Stimulated activated CD8-positive, alpha-beta memory T cell treated with anti-CD3 and anti-CD28 coated beads, Interleukin-15, amount 100 ng/mL, for 4 hours (primary cell): ENCODE data around the gene PARVA.

Experiments
- DNase-seq, 2 donors: peaks; one replicate each; pipeline ENCODE4 v3.0.0-alpha.2; 2020; ENCODE audit warnings: low read depth in 2 of 2

The PARVA gene

DNA sequence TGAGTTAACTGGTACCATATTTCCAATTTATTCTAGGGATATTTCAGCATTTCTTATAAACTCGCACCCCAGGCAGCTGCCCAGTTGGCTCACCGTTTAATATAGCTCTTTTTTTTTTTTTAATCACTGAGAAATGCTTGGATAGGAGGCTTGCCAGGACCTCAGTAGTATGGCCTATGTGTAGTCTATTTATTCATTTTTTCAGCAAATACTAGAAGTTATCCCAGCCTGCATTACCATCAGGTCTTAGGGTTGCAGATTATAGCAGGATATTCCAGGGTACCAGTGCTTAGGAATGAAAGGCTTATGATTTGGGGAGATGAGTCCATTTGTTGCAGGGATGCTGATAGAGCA lies 26.6 kb downstream of the PARVA start:
- no peak for DNase-seq

DNA sequence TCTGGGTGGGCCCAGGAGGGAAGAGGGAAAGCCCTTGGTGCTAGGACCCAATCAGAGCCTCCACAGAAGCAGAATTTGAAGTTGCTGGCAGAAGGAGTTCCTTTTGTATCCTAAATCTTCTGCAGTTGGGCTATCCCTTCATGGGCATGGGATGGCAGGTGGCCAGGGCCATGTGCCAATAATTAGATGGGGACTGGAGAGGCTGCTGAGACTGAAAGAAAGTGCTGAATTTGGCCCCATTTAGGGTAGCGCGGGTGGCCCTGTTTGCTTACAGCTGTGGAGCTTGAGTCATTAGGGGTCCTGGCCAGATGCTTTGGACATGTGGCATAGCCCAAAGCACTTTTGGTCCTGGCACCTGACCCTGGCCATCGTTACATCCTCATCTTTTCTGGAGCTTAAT lies 27.1 kb downstream of the PARVA start:
- DNase-seq, result no peak

DNA sequence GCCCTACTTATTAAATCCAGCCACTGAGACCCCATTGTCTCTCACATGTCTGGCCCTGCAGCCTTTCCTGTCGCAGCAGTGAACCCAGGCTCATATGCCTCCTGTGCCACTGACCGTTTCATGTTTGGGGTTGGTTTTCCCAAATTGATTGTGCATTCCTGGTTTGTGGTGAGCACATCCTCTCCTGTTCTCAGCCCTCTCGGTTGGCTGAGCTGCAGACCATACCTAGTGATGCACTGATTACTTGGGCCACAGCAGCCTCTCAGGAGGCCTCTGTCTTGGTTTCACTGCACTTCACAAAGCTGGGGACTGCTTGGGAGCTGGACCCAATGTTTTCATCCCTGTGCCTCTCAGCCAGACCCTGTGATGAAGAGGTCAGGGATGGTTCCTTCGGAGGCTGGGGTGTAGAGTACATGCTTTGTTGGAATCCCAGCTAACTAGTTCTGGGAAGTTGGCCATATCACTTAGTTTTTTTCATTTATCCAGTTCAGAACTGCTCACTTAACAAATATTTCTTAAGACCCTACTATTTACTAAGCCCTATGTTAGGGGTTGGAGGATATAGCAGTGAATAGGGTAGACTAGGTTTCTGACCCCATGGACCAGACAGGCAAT lies 30.9 kb downstream of the PARVA start:
- DNase-seq, result no peak

DNA sequence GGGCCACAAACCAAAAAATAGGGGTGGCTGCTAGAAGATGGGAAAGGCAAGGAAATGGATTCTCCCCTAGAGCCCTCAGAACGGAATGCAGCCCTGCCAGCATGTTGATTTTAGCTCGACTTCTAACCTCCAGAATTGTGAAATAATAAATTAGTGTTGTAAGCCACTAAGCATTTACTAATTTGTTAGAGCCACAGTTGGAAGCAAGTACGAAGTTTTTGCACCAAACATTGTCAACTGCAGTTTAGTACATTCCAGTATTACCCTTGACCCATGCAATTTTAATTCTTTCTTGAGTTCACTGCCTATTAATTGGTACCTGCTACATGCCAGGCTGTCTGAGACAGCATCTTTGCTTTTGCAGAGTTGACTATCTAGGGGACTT lies 32.2 kb downstream of the PARVA start:
- no peak for DNase-seq

DNA sequence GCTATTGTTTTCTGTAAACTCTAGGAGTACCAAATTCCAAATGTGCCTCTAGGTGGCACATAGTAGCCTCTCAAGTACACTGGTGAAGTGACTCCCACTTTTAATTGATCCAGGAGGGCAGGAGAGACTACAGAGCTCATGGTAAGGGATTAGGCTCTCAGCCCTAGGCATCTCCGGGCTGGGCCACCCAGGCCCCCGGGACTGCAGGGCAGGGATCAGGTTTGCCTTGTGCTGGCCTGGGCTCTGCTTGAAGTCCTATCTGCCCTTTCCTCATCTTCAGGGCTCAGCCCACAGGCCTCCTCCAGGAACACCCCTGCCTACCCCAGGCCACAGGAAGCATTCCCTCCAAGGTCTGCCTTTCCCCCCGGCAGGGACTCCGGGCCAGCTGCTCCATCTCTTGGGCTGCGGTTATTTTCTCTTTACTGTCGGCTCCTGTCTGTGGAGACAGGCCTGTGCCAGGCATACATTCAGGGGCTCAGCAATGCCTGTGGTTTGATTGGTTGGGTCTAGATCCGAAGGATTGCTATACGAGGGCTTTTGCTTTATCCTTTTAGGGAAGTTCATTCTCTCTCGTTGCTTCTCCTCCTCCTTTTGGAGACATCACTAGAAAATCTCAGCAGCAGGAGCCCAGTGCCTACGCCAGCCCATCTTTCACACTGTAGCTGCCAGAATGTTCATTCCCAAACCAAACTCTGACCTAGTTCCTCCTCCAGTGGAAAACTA lies 32.8 kb downstream of the PARVA start:
- no peak for DNase-seq

DNA sequence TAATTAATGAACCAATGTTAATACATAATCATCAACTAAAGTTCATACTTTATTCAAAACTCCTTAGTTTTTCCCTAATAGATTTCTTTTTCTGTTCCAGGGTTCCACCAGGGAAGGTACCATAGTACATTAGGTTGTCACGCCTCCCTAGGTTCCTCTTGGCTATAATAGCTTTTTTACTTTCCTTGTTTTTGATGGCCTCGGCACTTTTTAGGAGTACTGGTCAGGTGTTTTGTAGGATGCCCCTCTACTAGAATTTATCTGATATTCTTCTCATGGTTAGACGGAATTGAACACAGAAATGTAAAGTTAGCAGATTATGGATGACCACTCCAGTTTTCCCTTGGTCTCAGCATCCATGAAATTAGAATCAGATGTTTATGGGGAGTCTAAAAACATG lies 34.0 kb downstream of the PARVA start:
- no peak for DNase-seq

DNA sequence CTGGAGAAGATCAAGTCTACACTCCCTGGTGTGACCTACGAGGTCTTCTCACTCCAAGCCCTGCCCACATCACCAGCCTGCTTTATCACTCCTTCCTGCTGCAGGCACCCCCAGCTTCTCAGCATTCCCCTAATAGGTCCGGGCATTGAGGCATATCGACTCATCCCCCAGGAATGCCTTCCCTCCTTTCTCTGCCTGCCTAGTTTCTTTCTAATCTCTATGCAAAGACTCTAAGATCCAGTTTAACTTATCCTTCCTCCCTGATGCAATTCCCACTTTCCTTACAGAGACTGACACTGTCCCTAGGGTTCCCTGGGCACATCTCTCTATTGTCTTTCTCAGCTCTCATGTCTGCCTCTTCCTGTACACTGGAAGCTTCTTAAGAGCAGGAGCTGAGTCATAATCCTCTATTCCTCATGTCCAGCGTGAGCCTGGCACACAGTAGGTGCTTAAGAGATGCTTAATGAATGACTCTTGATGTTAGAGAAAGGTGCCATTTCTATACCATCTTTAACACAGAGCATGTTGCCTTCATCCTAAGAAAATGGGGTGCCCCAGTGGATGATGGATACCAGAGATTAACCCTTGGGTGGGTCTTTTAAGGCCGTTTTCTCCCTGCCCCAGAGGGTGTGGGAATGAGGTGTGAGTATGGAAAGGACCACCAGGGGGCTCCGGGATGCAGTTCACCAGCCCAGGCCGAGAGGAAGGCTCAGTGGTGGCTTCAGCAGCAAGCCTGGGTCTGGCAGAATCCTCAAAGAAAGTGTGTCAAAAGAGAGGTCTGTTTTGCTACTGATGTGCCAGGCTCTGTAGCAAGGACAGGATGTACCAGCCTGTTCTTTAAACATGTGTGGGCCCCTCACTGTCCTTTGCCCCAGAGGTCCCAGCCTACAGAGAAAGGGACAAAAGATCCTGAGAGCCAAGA lies 34.7 kb downstream of the PARVA start:
- DNase-seq, result no peak

DNA sequence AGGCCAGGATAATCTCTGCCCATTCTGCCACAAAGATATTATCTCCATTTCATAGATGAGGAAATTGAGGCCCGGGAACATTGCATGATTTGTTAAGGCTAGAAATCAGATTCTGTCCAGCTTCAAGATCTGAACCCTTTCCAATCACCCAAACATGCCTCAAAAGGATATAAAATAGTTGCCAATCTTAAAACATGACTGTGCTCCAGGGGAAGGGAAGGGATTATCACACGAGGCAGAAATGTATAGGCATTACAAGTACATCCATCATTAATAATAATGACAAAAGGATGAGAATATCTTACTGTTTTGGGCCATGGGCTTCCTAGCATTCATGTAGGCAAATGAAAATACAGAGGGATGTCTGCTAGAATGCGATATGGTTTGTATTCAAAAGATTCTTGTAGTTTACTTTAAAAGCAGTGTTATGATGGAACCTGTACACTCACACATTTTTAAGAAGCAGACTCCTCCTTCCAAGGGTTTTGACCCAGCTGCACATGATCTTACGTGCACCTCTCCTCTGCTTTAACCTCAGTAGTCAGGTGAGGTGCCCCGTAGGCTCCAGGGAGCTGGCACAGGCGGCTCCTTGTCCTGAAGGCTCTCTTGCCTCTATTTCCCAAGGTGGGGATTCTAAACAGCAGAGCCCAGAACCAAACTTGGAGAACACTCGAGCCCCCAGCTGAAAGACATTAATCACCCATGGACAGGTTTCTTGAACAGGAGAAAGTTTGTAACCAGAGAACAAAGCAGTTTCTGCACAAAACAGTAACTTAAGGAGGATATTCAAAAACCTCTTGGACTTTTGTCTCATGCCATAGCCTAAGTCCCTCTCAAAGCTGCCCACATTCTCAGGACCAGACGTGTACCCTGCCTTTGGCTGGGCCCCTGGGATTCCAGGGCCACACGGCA lies 36.0 kb downstream of the PARVA start:
- DNase-seq, result no peak

DNA sequence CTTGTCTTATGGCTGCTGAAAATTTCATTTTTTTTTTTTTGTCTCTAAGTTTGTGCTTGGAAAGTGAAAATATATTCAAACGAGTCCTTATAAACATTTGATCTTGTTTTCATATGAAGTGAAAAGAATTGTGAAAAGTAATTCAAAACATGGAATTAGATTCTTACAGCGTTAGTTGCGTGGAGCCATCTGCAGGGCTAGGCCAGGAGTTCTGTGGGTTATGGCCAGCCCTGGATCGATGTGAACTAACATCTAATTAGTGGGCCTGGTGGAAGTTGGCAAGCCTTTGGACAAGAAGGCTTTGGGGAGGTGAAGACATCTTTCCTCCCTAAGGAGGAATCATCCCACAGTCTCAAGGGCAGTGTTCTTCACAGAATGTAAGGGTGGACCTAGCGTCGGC lies 37.2 kb downstream of the PARVA start:
- no peak for DNase-seq

DNA sequence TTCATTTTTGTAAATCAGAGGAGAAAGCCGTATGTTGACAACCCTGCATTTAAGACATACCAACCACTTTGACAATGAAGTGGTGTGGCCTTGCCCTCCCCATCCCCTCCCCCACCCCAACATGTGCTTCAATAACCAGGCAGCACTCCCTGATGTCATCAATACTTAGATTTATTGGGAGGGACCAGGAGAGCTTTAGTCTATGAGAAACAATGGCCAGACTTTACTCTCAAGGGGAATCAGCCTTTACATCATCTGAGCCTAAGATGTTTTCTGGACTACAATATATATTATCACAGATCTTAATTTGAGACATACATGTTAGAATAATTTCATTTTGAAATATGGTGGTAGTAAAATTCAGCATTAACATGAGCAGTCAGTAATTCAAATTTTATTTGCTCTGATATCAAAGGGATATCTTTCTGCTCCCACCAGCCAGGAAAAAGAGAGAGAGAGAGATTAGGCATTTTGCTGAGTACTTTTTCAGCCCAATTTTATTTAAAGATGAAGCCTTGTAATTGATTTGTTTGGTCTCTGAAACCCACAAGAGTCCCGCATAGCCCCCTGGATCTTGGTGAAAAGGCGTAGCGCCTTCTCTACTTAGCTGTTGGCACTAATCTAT lies 38.1 kb downstream of the PARVA start:
- no peak for DNase-seq

DNA sequence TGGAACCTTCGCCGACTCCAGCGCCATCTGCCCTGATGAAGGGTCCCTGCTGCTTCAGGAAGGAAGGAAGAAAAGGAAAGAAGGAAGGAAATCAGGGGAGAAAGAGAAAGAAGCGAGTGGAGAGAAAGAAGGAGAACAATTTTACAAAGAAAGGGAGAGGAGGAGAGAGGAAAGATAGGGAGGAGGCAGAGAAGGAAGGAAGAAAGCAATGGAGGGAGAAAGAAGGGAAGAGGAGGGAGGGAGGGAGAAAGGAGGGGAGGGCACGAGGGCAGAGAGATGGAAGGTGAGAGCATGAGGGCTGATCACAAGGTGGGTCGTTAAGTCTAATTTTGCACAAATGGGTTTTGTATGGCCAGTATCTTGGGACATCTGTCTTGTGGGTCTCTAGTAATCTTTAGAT lies 39.2 kb downstream of the PARVA start:
- DNase-seq, result no peak

DNA sequence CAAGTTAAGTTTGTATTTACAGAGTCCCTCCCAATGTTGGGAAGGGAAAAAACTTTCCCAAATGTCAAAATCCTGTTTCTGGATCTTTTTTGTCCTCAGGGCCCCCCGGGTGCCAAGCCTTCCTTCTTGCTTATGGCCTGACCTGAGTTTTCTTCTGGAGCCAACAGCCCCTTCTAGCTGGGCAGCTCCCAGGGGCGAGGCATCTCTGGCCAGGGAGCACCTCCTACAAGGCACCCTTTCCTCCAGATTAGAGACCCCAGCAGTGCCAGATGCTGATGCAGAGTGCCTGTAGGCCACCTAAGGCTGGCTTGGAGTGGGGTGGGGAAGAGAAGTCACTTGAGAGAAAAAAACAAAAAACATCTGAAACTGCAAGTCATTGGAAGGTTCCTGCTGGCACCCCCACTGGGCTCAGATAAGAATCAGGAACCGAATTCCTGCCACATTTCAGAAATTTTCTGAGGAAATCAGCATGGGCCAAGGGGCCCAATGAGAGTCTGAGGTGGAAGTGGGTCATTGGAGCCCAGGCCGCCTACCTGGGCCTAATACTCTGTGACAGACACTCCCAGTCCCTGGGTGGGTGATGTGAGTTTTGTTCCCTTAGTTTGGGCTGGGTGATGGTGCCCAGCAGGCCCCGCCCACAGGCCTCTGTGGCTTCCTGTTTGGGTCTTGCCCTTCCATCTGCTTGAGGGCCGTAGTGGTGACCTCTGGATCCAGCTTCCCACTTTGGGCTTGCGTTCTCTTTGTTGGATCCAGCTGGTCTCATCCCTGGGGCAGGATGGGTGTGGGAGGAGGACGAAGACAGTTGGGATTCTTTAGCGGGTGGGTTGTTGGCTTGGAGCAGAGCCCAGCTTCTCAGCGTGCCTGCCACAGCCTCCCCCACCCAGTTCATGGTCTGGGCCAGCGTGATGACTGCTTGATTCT lies 40.6 kb downstream of the PARVA start:
- no peak for DNase-seq

DNA sequence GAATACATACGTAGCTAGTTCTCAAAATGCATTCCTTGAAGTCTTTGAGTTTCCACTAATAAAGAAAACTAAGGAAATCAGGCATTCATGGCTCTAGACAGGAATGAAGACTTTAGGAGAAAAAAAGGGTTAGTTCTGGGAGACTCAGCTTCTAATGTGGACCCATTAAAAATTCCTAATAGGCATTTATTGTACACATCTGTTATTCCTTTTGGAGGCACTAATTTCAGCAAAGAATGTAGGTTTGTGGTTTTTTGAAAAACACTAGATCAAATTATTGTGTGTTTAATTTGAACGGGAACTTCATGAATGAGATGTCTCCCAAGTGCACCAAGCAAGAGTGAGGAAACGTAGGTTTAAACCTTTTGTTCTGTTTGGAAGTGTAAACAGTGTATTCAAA lies 42.7 kb downstream of the PARVA start:
- no peak for DNase-seq

DNA sequence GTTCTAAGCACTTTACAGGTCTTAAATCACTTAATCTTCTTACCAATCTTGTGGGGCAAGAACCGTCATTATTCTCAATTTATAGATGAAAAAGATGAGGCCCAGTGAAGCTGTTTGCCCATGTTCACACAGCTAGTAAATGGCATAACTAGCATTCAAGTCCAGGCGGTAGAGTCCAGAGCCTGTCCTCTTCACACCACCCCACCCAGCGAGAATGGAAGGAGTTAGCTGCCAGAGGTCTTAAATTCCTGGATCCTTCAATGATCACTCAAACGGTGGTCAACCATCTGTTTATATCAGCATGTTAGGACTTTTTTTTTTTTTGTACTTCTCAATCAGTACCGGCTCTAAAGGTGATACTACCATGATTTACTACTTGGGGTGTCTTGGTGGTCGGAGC lies 43.3 kb downstream of the PARVA start:
- no peak for DNase-seq

DNA sequence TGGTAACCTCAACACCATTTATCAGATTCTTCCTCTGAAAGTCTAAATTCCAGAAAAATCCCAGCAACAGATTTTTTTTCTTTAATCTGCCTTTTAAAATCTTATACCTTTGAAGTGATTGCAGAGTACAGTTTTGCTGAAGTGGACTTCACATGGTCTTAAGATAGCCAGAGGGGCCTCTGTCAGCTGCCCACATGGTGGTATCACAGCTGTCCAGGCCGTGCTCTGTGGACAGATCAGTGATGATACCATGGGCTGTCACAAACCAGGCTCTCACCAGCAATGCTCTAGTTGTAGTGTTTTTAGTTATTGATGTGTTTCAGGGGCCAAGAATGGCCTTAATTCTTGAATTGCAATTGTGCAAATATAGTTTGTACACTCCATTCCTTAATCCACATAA lies 44.0 kb downstream of the PARVA start:
- no peak for DNase-seq

DNA sequence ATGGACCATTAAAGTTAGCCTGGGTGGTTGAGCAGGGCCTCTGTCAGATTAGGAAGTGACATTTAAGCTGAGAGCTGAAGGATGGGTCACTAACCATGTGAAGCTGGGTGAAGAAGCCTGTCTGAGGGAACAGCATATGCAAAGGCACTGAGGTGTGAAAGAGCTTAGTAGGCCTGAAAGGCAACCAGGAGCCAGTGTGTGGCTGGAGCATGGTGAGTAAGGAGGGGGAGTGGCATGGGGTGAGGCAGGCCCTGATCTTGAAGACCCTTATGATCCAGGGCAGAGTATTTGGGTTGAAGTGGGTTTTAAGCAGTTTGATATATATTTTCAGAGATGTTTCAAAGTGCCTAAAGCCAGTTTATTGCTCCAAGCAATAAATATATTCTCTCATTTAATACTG lies 48.8 kb downstream of the PARVA start:
- DNase-seq, result no peak

DNA sequence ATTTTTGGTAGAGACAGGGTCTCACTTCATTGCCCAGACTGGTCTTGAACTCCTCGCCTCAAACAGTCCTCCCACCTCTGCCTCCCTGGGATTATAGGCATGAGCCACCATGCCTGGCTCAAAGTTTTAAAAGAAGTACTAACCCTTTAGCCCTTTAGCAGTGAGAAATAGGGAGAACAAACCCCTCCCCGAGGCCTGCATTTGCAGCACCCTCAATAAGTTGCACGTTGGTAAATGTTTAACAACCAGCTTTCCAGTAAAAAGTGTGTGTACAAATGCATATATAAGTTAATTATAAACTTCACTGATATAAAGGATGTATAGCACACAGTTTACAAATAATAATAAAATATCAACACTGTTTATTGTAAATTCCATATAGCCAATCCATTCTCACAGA lies 51.8 kb downstream of the PARVA start:
- no peak for DNase-seq

DNA sequence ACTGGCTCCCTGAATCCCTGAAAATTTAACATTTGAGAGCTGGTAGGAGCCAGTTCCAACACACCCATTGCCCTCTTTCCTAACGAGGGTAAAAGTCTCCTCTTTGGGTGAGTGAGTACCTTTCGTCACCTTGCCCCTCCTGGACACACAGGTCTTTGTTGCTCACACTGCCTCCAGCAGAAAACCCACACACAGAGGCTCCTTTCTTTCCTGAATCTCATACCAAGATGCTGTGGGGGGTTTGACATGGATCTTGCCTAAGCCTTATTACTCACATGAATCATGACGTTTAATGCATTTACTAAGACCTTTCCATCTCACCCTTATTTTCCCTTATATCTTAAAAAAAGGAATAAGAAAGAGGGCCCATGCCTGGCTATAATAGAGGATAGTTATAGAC lies 53.0 kb downstream of the PARVA start:
- no peak for DNase-seq

DNA sequence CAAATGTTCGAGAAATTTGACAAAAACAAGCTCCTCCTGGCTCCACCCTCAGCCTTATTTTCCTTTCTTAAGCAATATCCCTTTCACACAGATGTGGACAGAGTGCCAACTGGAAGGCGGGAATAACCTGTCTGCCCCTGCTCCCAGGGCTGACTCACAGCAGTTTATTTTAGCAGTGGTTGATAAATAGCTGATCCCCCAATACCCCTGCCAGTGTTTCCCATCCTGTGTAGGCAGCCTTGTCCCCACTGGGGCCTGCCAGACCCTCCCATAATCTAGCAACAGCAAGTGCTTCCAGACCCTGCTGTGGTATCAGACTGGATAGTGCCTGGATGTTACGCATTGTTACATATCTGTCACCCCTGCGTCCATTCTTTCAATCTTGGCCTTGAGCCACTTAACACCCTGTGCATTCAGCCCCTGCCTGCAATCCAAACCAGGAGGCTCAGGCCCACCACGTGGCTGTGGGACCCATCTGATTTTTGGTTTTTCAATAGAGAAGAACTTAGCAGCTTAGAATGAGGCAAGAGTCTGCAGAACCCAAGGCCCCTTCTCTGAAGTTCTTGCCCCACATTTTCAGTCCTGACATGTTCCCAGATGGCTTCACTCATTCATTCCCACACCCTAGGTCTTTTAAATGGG lies 53.7 kb downstream of the PARVA start:
- DNase-seq, result no peak

DNA sequence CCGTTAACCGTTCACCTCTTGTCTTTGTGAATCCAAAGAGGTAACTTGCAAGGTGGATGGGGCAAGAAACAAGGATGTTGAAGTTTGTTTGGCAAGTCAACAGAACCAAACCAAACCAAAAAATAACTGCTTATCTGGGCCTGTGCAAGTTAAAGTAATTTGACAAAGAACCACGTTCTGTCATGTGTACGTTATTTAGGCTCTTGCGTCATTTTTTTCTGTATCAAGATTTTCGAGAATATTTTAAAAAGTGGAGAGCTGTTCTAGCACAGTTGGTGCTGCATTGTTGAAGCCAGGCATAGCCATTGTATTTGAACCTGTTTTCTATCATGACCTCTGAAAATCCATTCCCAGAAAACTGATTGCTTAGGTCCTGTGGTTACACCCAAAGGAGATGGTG lies 55.1 kb downstream of the PARVA start:
- DNase-seq, result no peak
